ENCODE results near the gene LIN37.
"Not testable (repeated sequence)": the region's sequence is repeated elsewhere in the genome, so short reads cannot be mapped to it uniquely, and the experiment has no call there.

LIN37 gene

GRCh38 chr19:35719402-35720162, 28.8 kb upstream of the LIN37 start:
- DNase-seq = no peak

GRCh38 chr19:35720163-35720524, 28.2 kb upstream of the LIN37 start:
- no peak for DNase-seq

GRCh38 chr19:35720648-35721047, 27.7 kb upstream of the LIN37 start:
- no peak for DNase-seq

GRCh38 chr19:35721374-35721773, 27.0 kb upstream of the LIN37 start:
- DNase-seq = no peak

- no peak for DNase-seq
Observed at GRCh38 chr19:35722461-35722860, 25.9 kb upstream of the LIN37 start.

- DNase-seq = no peak
Observed at GRCh38 chr19:35722897-35723296, 25.5 kb upstream of the LIN37 start.

- no peak for DNase-seq
Observed at GRCh38 chr19:35723671-35724070, 24.7 kb upstream of the LIN37 start.

- DNase-seq = not testable (repeated sequence)
Observed at GRCh38 chr19:35724132-35724531, 24.2 kb upstream of the LIN37 start.

- no peak for DNase-seq
Observed at GRCh38 chr19:35724560-35724959, 23.8 kb upstream of the LIN37 start.

- no peak for DNase-seq
Observed at GRCh38 chr19:35725216-35725861, 23.0 kb upstream of the LIN37 start.

GRCh38 chr19:35727053-35727955, 21.1 kb upstream of the LIN37 start:
- no peak for DNase-seq

GRCh38 chr19:35727956-35728706, 20.2 kb upstream of the LIN37 start:
- DNase-seq = no peak

- no peak for DNase-seq
Observed at GRCh38 chr19:35729021-35729420, 19.4 kb upstream of the LIN37 start.

GRCh38 chr19:35729763-35730162, 18.6 kb upstream of the LIN37 start:
- DNase-seq = no peak

GRCh38 chr19:35730326-35730725, 18.1 kb upstream of the LIN37 start:
- no peak for DNase-seq

GRCh38 chr19:35731353-35731752, 17.0 kb upstream of the LIN37 start:
- DNase-seq = no peak

- DNase-seq = no peak
Observed at GRCh38 chr19:35731779-35732405, 16.5 kb upstream of the LIN37 start.

- DNase-seq = no peak
Observed at GRCh38 chr19:35732540-35733179, 15.7 kb upstream of the LIN37 start.

- DNase-seq = no peak
Observed at GRCh38 chr19:35733180-35734125, 14.9 kb upstream of the LIN37 start.

- DNase-seq = no peak
Observed at GRCh38 chr19:35734273-35734672, 14.1 kb upstream of the LIN37 start.

GRCh38 chr19:35734889-35735288, 13.5 kb upstream of the LIN37 start:
- no peak for DNase-seq

Measured in T-helper 2 cell (primary cell).